Frontal cortex (tissue), 4 donors: ENCODE measurements around the gene ZNF560. TPM values are rescaled to one million over a fixed set of nuclear protein-coding genes. Genes with fewer than 3 reads are reported as not detected.
"Not testable (repeated sequence)": the region's sequence is repeated elsewhere in the genome, so short reads cannot be mapped to it uniquely, and the experiment has no call there.

Source experiments
- DNase-seq, 2 donors: peaks; one replicate each; pipeline ENCODE4 v3.0.0; 2012; ENCODE audit warnings: low spot score in 2 of 2
- FAIRE-seq: peaks from 2 replicates; lab custom pipeline; 2012; peaks lifted over from hg19 to GRCh38; lab: Jason Lieb, UNC
- total RNA-seq: library from RNA; depleted of rRNA; stranded (reverse); fragments of >200 nt; gene quantifications from one replicate; pipeline ENCODE4 v1.2.3, GENCODE V29; 2014
- donor health status: control.
- donor health status: control.
- donor health status: control.

ZNF560 gene
- 0.41 TPM for total RNA-seq

GRCh38 chr19:9498183-9498902 lies at the start of gene ZNF560:
Gene ZNF560 (minus strand): TSS chr19:9498616. CDS start chr19:9475313, 23,303 bp downstream.
- FAIRE-seq, result no peak

DNA sequence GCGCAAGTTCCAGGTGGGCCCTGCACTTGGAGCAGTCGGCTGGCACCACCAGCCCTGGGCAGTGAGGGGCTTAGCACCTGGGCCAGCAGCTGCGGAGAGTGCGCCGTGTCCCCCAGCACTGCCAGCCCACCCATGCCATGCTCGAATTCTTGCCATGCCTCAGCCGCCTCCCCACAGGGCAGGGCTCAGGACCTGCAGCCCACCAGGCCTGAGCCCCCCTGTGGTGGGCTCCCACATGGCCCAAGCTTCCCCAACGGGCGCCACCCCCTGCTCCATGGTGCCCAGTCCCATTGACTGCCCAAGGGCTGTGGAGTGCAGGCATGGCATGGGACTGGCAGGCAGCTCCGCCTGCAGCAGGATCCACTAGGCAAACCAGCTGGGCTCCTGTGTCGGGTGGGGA lies 49.5 kb upstream of the ZNF560 start:
- no peak for DNase-seq

More at GRCh38 chr19:9498183-9498902, at the start of gene ZNF560:
- DNase-seq, result no peak

DNA sequence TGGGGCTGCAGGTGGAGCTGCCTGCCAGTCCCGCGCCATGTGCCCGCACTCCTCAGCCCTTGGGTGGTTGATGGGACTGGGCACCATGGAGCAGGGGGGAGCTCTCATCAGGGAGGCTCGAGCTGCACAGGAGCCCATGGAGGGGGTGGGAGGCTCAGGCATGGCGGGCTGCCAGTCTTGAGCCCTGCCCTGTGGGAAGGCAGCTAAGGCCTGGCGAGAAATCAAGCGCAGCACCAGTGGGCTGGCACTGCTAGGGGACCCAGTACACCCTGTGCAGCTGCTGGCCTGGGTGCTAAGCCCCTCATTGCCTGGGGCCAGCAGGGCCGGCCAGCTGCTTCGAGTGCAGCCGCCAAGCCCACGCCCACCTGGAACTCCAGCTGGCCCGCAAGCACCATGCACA lies 42.9 kb upstream of the ZNF560 start:
- not testable (repeated sequence) for DNase-seq, FAIRE-seq

More for the DNA sequence above, 49.5 kb upstream of the ZNF560 start:
- FAIRE-seq, result no peak

- not testable (repeated sequence) for DNase-seq
Measured at GRCh38 chr19:9539921-9540320, 41.5 kb upstream of the ZNF560 start.

GRCh38 chr19:9539201-9539600 lies 40.8 kb upstream of the ZNF560 start:
- not testable (repeated sequence) for FAIRE-seq, DNase-seq

More at GRCh38 chr19:9539921-9540320, 41.5 kb upstream of the ZNF560 start:
- FAIRE-seq, result not testable (repeated sequence)

GRCh38 chr19:9538183-9539058 lies 40.0 kb upstream of the ZNF560 start, which contains the start of gene ZNF426:
Gene ZNF426 (minus strand): TSS chr19:9538645. CDS start chr19:9536232, 2,413 bp downstream.
- DNase-seq (peak; percentile 69 to 83), FAIRE-seq (no peak)

GRCh38 chr19:9535934-9536333 lies 37.5 kb upstream of the ZNF560 start:
- no peak for FAIRE-seq
- no peak for DNase-seq

GRCh38 chr19:9531933-9532332 lies 33.5 kb upstream of the ZNF560 start:
- DNase-seq, result no peak
- no peak for FAIRE-seq

- no peak for FAIRE-seq
- no peak for DNase-seq
Measured at GRCh38 chr19:9528757-9529336, 30.4 kb upstream of the ZNF560 start.

DNA sequence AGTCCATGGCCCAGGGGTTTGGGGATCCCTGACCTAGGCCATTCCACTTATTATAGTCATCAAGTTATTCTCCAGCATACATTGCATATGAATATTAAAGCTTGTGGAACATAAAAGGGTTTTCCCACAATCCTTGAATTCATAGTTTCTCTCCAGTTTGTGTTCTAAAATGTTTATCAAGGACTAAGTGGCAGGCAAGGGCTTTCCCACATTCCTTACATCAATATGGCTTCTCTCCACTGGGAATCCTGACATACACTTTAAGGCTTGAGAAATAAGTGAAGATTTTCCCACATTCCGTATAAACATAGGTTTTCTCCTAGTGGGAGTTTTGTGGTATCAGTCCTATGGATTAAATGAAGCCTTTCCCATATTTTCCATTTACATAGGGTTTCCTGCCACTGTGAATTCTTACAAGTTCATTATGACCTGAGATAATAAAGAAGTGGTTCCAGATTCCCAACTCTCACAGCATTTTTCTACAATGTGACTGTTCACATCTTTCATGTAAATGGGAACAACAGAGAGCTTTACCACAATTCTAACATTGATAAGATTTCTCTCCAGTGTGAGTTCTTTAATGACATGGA lies 25.6 kb upstream of the ZNF560 start:
- FAIRE-seq (no peak), DNase-seq (no peak)

DNA sequence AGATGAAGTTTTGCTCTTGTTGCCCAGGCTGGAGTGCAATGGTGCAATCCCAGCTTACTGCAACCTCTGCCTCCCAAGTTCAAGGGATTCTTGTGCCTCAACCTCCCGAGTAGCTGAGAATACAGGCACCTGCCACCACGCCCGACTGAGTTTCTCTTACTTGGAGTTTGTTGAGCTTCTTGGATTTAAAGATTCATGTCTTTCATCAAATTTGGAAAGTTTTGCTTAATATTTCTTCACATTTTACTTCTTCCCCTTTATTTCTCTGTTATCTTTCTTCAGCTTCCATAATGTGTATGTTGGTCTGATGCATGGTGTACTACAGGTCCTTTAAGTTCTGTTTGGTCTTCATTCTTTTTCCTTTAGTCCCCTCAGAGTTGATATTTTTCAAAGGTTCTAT lies 8.9 kb upstream of the ZNF560 start:
- FAIRE-seq, result no peak
- DNase-seq, result no peak

DNA sequence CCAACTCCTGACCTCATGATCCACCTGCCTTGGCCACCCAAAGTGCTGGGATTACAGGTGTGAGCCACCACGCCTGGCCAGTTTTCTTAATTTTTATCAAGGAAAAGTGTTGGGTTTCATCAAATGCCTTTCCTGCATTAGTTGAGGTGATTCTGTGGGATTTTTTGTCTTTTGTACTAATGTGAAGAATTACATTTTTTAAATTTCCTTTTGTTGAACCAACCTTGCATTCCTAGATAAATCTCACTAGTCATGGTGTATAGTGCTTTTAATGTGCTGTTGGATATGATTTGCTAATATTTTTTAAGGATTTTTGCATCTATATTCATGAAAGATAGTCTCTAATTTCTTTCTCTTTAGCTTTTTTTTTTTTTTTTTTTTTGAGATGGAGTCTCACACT lies 2.4 kb upstream of the ZNF560 start:
- FAIRE-seq, result no peak

GRCh38 chr19:9494096-9494495 lies 4.3 kb downstream of the ZNF560 start:
- DNase-seq, result no peak
- FAIRE-seq, result no peak

More for the DNA sequence above, 2.4 kb upstream of the ZNF560 start:
- DNase-seq, result no peak

- DNase-seq (no peak), FAIRE-seq (no peak)
Measured at GRCh38 chr19:9487016-9487415, 11.4 kb downstream of the ZNF560 start.

- FAIRE-seq, result no peak
- no peak for DNase-seq
Measured at GRCh38 chr19:9485140-9485539, 13.3 kb downstream of the ZNF560 start.

DNA sequence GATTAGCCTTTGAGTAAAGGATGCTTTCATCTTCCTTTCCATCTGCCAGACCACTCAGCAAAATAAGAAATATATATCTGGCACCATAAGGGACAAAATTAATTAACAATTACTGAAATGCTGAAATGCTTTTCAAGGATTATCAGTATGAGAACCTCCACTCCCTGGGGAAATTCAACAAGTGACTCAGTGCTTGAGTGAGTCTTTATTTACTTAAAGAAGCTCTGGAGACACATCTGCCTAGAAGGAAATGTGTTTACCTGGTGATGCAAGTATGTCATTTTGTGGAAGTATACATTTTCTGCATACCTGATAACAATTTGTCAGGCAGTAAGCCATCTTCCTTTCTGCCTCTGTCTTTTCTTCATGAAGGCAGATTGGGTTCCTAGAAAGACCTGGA lies 23.4 kb downstream of the ZNF560 start:
- FAIRE-seq, result no peak
- DNase-seq, result no peak

GRCh38 chr19:9467161-9467560 lies 31.3 kb downstream of the ZNF560 start:
- FAIRE-seq, result no peak
- DNase-seq, result no peak

DNA sequence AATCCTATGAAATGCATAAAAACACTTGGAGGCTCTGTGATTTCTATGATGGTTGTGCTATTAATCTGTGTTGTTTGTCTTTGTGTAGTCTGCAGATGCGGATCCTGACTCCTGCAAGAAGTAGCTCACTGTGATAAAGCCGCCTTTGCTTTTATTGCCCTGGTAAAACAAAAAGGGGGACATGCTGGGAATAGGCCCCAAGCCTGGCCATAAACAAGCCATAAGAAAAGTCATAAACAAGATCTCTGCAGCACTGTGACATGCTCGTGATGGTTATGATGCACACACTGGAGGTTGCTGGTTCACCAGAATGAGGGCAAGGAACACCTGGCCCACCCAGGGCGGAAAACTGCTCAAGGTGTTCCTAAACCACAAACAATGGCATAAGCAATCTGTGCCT lies 36.5 kb downstream of the ZNF560 start:
- FAIRE-seq (no peak), DNase-seq (no peak)

DNA sequence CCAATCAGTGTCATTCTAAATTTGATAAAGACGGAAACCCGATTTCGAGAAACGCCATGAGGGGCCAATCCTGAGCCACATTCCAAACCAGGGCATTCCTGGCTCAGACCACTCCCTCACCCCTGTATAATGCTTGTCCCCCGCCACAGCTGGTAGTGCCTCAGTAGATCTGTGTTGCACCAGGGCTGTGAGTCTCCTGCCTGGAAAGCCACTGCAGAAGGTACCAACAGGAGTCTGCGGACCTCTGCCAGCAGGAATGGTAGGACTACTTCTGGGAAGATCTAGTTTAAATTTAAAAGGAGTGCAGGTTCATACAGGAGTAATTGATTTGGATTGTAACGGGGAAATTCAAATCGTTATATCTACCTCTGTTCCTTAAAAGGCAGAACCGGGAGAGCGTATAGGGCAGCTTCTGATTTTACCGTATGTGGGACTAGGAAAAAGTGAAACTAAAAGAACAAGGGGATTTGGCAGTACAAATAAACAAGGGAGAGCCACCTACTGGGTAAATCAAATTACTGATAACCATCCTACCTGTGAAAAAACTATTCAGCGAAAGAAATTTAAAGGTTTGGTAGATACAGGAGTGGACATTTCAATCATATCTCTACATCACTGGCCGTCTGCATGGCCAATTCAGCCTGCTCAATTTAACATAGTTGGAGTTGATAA lies 42.3 kb downstream of the ZNF560 start:
- no peak for FAIRE-seq

GRCh38 chr19:9453953-9454352 lies 44.5 kb downstream of the ZNF560 start:
- DNase-seq (no peak), FAIRE-seq (no peak)

More for the DNA sequence above, 42.3 kb downstream of the ZNF560 start:
- DNase-seq, result no peak
